ENCODE data around the gene EHMT1. TPM values are rescaled to one million over a fixed set of nuclear protein-coding genes. Genes with fewer than 3 reads are reported as not detected.

Gene EHMT1
- total and polyA plus RNA-seq, 2 experiments from 2014 or later = 46.0 to 47.7 TPM

GRCh38 chr9:137683262-137683864 is 64.6 kb downstream of the EHMT1 start:
- no peak for TF ChIP-seq CTCF (IDR thresholded peaks at IDR 0.05; ENCODE audit: poor library complexity)
- no peak for TF ChIP-seq EZH2 (IDR thresholded peaks at IDR 0.05; ENCODE audit: borderline replicate concordance)
- no peak for TF ChIP-seq EZH2phosphoT487 (IDR thresholded peaks at IDR 0.05; ENCODE audit: low read depth, severe bottlenecking, unreplicated experiment)
- Histone ChIP-seq H3K4me1 (ENCODE audit: insufficient read depth) (peaks cover 23% of the 10 kb centered on the region), H3K27ac (no peak overlapping the region), H4K20me1 (ENCODE audit: insufficient read depth, poor library complexity, severe bottlenecking) (peaks cover 86% of the 10 kb centered on the region), H3K9me2 (replicated peaks; ENCODE audit: insufficient read depth) (no peaks in the 10 kb centered on the region), H2AFZ (no peak overlapping the region), H3K4me3 (no peak overlapping the region), H3K79me2 (peaks cover 100% of the 10 kb centered on the region), H3K27me3 (no peaks in the 10 kb centered on the region), H3K4me2 (no peak overlapping the region), H3K36me3 (replicated peaks; ENCODE audit: insufficient read depth, low read depth) (no peaks in the 10 kb centered on the region), H3K9me3 (ENCODE audit: low read depth) (no peaks in the 10 kb centered on the region)
- DNase-seq (ENCODE audit: low spot score) = no peak
- 95% methylated on average over 6 of the region's 6 CpGs for WGBS (ENCODE audit: low lambda C conversion rate, missing lambda C conversion rate)

DNA sequence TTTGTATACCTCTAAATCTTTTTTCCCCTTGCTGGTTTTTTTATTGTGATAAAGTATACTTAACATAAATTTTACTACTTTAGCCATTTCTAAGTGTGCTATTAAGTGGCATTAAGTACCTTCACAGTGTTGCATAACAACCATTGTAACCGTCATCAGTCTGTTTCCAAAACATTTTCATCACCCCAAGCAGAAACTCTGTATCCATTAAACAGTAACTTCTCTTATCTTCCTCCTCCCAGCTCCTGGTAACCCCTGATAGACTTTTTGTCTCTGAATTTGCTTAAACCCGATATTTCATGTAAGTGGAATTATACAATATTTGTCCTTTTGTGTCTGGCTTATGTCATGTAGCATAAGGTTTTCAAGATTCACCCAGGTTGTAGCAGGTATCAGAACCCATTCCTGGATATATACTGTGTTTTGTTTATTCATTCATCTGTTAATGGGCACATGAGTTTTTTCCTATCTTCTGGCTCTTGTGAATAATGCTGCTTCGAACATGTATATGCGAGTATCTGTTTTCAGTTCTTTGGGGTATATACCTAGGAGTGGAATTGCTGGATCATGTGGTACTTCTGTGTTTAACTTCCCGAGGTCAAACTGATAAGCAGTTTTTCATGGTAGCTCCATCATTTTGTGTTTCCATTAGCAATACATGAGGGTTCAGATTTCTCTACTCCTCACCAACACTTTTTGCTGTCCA is 66.4 kb downstream of the EHMT1 start:
- Histone ChIP-seq H2AFZ (no peak overlapping the region), H3K9me2 (replicated peaks; ENCODE audit: insufficient read depth) (no peaks in the 10 kb centered on the region), H3K9me3 (ENCODE audit: low read depth) (no peaks in the 10 kb centered on the region), H3K36me3 (replicated peaks; ENCODE audit: insufficient read depth, low read depth) (no peaks in the 10 kb centered on the region), H3K4me1 (ENCODE audit: insufficient read depth) (peaks cover 15% of the 10 kb centered on the region), H4K20me1 (ENCODE audit: insufficient read depth, poor library complexity, severe bottlenecking) (peaks cover 84% of the 10 kb centered on the region), H3K4me3 (no peak overlapping the region), H3K4me2 (no peak overlapping the region), H3K79me2 (peaks cover 97% of the 10 kb centered on the region), H3K27ac (no peak overlapping the region), H3K27me3 (no peaks in the 10 kb centered on the region)
- DNase-seq (ENCODE audit: low spot score) = no peak
- TF ChIP-seq EZH2phosphoT487 (IDR thresholded peaks at IDR 0.05; ENCODE audit: low read depth, severe bottlenecking, unreplicated experiment) (no peak), CTCF (IDR thresholded peaks at IDR 0.05; ENCODE audit: poor library complexity) (no peak), EZH2 (IDR thresholded peaks at IDR 0.05; ENCODE audit: borderline replicate concordance) (no peak)
- WGBS (ENCODE audit: low lambda C conversion rate, missing lambda C conversion rate) = 76% methylated on average over 5 of the region's 5 CpGs

DNA sequence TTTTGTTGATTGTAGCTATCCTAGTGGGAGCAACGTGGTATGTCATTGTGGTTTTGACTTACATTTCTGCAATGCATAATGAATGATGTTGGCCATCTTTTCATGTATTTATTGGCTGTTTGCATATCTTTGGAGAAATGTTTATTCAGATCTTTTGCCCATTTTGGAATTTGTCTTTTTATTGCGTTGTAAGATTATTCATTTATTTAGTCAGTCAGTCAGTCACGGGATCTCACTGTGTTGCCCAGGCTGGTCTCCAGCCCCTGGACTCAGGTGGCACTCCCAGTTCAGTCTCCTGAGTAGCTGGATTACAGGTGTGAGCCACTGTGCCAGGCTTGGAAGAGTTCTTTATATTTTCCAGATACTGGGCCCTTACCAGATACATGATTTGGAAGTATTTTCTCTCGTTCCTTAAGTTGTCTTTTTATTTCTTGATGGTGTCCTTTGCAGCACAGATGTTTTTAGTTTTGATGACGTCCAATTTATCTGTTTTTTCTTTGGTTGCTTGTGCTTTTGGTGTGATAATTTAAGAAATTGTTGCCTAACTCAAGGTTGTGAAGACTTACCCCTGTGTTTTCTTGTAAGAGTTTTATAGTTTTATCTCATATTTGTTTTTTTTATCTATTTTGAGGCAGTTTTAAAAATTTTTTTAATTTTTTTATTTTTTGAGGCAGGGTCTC is 67.1 kb downstream of the EHMT1 start:
- Histone ChIP-seq H2AFZ (no peak overlapping the region), H3K9me3 (ENCODE audit: low read depth) (no peaks in the 10 kb centered on the region), H3K27me3 (no peaks in the 10 kb centered on the region), H3K79me2 (peaks cover 96% of the 10 kb centered on the region), H3K4me2 (no peak overlapping the region), H3K27ac (no peak overlapping the region), H3K4me1 (ENCODE audit: insufficient read depth) (peaks cover 8% of the 10 kb centered on the region), H3K9me2 (replicated peaks; ENCODE audit: insufficient read depth) (no peaks in the 10 kb centered on the region), H3K4me3 (no peak overlapping the region), H4K20me1 (ENCODE audit: insufficient read depth, poor library complexity, severe bottlenecking) (peaks cover 79% of the 10 kb centered on the region), H3K36me3 (replicated peaks; ENCODE audit: insufficient read depth, low read depth) (no peaks in the 10 kb centered on the region)
- DNase-seq (ENCODE audit: low spot score) = no peak
- WGBS (ENCODE audit: low lambda C conversion rate, missing lambda C conversion rate) = 92% methylated on average over 5 of the region's 5 CpGs
- TF ChIP-seq EZH2 (IDR thresholded peaks at IDR 0.05; ENCODE audit: borderline replicate concordance) (no peak), EZH2phosphoT487 (IDR thresholded peaks at IDR 0.05; ENCODE audit: low read depth, severe bottlenecking, unreplicated experiment) (no peak), CTCF (IDR thresholded peaks at IDR 0.05; ENCODE audit: poor library complexity) (no peak)
